HT1080 (cell line): ENCODE results near the gene PLXNA1. TPM values are rescaled to one million over a fixed set of nuclear protein-coding genes. Genes with fewer than 3 reads are reported as not detected.

Experiments
- total RNA-seq: library from RNA; depleted of rRNA; stranded (reverse); fragments of >200 nt; shearing (Covaris generic); gene quantifications from 2 replicates; pipeline ENCODE4 v1.2.3, GENCODE V29; 2014; rRNA removed

PLXNA1 gene
- total RNA-seq, 1 experiment from 2014 or later: 163 TPM

Other genes starting within 250 kb of the PLXNA1 start
- not detected in 2 replicates for gene PRR23E, start 210.0 kb downstream of the PLXNA1 start, total RNA-seq